Fibroblast of skin of back (primary cell): Measurements from ENCODE around the gene SLC25A21.

ENCODE experiments used
- DNase-seq: peaks from one replicate; pipeline ENCODE4 v3.0.0-alpha.2; 2013

The SLC25A21 gene

GRCh38 chr14:37142835-37143401, 29.5 kb downstream of the SLC25A21 start:
- DNase-seq, result peak; percentile 77

- no peak for DNase-seq
Measured at GRCh38 chr14:37140176-37140575, 32.2 kb downstream of the SLC25A21 start.

GRCh38 chr14:37139710-37140109, 32.7 kb downstream of the SLC25A21 start:
- DNase-seq, result no peak

- DNase-seq, result no peak
Measured at GRCh38 chr14:37138898-37139297, 33.5 kb downstream of the SLC25A21 start.

- DNase-seq, result no peak
Measured at GRCh38 chr14:37133284-37133913, 39.0 kb downstream of the SLC25A21 start.

- DNase-seq, result no peak
Measured at GRCh38 chr14:37131205-37131604, 41.2 kb downstream of the SLC25A21 start.

- DNase-seq, result no peak
Measured at GRCh38 chr14:37129047-37129446, 43.4 kb downstream of the SLC25A21 start.

GRCh38 chr14:37124614-37125013, 47.8 kb downstream of the SLC25A21 start:
- DNase-seq, result no peak

GRCh38 chr14:37122919-37123639, 49.3 kb downstream of the SLC25A21 start:
- no peak for DNase-seq

GRCh38 chr14:37122288-37122687, 50.1 kb downstream of the SLC25A21 start:
- DNase-seq, result peak; percentile 70

GRCh38 chr14:37118673-37119366, 53.6 kb downstream of the SLC25A21 start:
- no peak for DNase-seq

GRCh38 chr14:37116933-37117849, 55.2 kb downstream of the SLC25A21 start:
- DNase-seq, result peak; percentile 58

GRCh38 chr14:37115406-37115805, 57.0 kb downstream of the SLC25A21 start:
- no peak for DNase-seq

- no peak for DNase-seq
Measured at GRCh38 chr14:37114559-37114958, 57.8 kb downstream of the SLC25A21 start.

GRCh38 chr14:37114002-37114401, 58.4 kb downstream of the SLC25A21 start:
- DNase-seq, result no peak

- no peak for DNase-seq
Measured at GRCh38 chr14:37098132-37098531, 74.3 kb downstream of the SLC25A21 start.

GRCh38 chr14:37094502-37094901, 77.9 kb downstream of the SLC25A21 start:
- no peak for DNase-seq

GRCh38 chr14:37093364-37093763, 79.0 kb downstream of the SLC25A21 start:
- DNase-seq, result no peak

GRCh38 chr14:37091651-37092050, 80.8 kb downstream of the SLC25A21 start:
- no peak for DNase-seq

- DNase-seq, result no peak
Measured at GRCh38 chr14:37090026-37090425, 82.4 kb downstream of the SLC25A21 start.

- DNase-seq, result no peak
Measured at GRCh38 chr14:37089410-37089809, 83.0 kb downstream of the SLC25A21 start.
